M059J (cell line): ENCODE data around the gene WNT3. TPM values are rescaled to one million over a fixed set of nuclear protein-coding genes. Genes with fewer than 3 reads are reported as not detected.

ENCODE experiments used
- DNase-seq: peaks from one replicate; pipeline ENCODE4 v3.0.0-alpha.2; 2012; ENCODE audit warnings: low read depth
- total RNA-seq: library from RNA; depleted of rRNA; stranded (reverse); fragments of >200 nt; shearing (Covaris generic); gene quantifications from 2 replicates; pipeline ENCODE4 v1.2.3, GENCODE V29; 2014; rRNA removed

The WNT3 gene
- total RNA-seq, 1 experiment from 2014 or later = 5.0 TPM

GRCh38 chr17:46732160-46732559 lies 86.3 kb downstream of the WNT3 start:
- no peak for DNase-seq

DNA sequence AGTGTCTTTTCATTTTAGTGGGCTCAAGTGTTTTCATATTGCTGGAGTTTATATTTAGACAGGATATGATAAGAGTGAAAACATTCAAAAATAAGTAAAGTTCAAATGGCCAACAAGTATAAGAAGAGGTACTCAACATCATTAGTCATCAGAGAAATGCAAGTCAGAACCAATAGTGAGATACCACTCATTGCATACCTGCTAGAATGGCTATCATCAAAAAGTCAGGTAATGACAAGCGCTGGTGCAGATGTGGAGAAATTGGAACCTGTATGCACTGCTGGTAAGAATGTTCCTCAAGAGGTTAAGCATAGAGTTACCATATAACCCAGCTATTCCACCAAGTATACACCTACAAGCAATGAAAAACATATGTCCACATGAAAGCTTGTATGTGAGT lies 87.8 kb downstream of the WNT3 start:
- no peak for DNase-seq

- DNase-seq = no peak
These were observed 88.5 kb downstream of the WNT3 start for GRCh38 chr17:46730026-46730425.

- DNase-seq = peak; percentile 83
These were observed 90.7 kb downstream of the WNT3 start for GRCh38 chr17:46727572-46728348.

- DNase-seq = no peak
These were observed 92.3 kb downstream of the WNT3 start for GRCh38 chr17:46726206-46726605.

DNA sequence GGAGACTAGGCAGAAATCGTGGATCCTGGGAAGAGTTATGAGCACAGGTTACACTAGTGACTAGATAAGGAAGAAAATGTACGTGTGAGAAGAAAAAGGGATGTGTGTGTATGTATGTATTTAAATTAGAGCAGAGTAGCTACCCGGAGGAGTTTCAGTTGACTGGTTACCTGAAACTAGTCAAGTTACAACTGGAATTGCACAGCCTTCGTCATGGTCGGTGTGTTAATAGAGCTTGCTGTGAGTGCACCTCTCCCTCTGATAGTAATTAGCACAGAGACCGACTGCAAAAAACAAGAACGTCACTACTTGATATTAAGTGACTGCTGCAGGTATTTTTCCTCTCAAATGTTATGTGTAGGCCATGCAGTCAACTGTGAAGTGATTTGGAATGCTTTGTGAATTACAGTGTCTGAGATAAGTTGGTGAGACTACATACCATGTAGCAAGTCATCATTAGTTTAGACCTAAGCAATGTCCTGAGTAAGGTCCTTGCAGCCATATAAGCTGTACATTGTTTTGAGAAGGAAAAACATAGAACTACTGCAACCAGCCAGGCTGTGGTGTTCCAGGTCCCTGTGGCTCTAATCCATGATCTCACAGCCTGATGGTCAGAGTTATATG lies 95.7 kb downstream of the WNT3 start:
- DNase-seq = peak; percentile 25

DNA sequence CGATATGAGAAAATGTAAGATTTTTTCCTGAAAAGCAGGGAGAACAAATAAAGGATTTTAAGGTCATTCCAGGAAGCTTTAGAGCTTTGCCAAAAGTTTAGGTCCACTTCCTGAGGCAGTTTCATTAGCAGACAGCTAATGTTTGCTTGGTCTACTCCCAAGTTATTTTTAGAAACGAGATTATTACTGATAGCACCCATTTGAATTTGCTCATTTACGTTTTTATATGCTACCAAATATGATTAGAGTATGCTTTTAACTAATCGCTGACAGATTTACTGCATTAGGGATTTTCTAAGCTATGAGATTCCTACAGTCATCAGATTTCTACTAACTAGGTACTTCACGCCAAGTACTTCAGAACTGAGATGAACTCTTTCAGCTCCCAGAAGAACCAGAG lies 98.1 kb downstream of the WNT3 start:
- DNase-seq = no peak

DNA sequence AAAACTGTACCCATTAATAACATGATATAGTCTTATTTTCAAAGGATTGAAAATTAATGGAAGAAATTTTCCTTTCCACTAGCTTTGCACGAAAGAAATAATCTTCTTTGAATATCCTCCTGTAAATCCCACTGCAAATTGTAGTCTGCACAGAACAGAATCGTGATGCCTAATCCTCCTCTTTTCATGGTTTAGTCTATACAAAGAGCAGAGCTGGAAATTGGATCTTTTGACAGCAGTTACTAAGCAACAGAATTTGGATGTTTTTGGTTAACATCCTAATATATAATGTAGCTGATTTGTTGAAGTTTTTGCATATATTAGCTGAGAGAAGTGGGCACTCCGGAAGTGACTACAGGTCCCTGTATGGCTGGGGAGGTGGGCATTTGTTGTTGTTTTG lies 98.6 kb downstream of the WNT3 start:
- no peak for DNase-seq

- DNase-seq = no peak
These were observed 100.5 kb downstream of the WNT3 start for GRCh38 chr17:46717999-46718398.

Other genes starting within 250 kb of the WNT3 start
- 2.1 and 12.3 TPM in 2 replicates for gene ARL17A, start 239.0 kb downstream of the WNT3 start, total RNA-seq
- 57.4 and 76.7 TPM in 2 replicates for gene NSF, start 228.0 kb downstream of the WNT3 start, total RNA-seq
- not detected in 2 replicates for gene WNT9B, start 32.9 kb upstream of the WNT3 start, total RNA-seq
- 41.9 and 56.5 TPM in 2 replicates for gene GOSR2, start 104.5 kb upstream of the WNT3 start, total RNA-seq
- not detected in 2 replicates for gene RPRML, start 160.6 kb upstream of the WNT3 start, total RNA-seq